ENCODE measurements around the gene ADGRF3. TPM values are rescaled to one million over a fixed set of nuclear protein-coding genes. Genes with fewer than 3 reads are reported as not detected.
"Not testable (repeated sequence)": the region's sequence is repeated elsewhere in the genome, so short reads cannot be mapped to it uniquely, and the experiment has no call there.

Gene ADGRF3
- total RNA-seq, 1 donor from 2014 or later = not detected

DNA sequence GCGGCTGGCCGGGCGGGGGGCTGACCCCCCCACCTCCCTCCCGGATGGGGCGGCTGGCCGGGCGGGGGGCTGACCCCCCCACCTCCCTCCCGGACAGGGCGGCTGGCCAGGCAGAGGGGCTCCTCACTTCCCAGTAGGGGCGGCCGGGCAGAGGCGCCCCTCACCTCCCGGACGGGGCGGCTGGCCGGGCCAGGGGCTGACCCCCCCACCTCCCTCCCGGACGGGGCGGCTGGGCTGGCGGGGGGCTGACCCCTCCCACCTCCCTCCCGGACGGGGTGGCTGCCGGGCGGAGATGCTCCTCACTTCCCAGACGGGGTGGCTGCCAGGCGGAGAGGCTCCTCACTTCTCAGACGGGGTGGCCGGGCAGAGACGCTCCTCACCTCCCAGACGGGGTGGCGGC, 24.3 kb upstream of the ADGRF3 start:
- H3K36me3 ChIP-seq (ENCODE audit: control insufficient read depth in 3 of 3, insufficient read depth in 3 of 3, low read length in 3 of 3) = peaks cover 9 to 23% (median 16%) of the 10 kb centered on the region in 3 donors
- H3K4me1 ChIP-seq (ENCODE audit: control insufficient read depth in 3 of 3, insufficient read depth in 3 of 3, low read length in 3 of 3); H3K4me3 ChIP-seq (ENCODE audit: low read length in 3 of 3); H3K27me3 ChIP-seq (ENCODE audit: control insufficient read depth in 3 of 3, insufficient read depth in 3 of 3, low read length in 3 of 3); H3K27ac ChIP-seq (ENCODE audit: low read depth, low read length); H3K9ac ChIP-seq (ENCODE audit: low read depth in 1 of 3, low read length in 3 of 3); H3K9me3 ChIP-seq (ENCODE audit: control insufficient read depth in 3 of 3, low read length in 3 of 3): not testable (repeated sequence)

DNA sequence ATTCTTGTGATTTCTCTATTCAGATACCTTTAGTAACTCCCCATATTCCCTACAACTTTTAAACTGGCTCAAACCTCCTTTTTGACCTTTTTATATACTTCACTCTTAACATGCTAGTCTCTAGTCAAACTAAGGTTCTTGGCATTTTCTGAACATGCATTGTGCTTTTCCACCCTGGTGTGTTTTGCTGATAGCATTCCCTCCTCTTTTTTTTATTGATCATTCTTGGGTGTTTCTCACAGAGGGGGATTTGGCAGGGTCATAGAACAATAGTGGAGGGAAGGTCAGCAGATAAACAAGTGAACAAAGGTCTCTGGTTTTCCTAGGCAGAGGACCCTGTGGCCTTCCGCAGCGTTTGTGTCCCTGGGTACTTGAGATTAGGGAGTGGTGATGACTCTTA, 23.1 kb upstream of the ADGRF3 start:
- H3K4me1 ChIP-seq (ENCODE audit: control insufficient read depth in 3 of 3, insufficient read depth in 3 of 3, low read length in 3 of 3); H3K27ac ChIP-seq (ENCODE audit: low read depth, low read length); H3K9ac ChIP-seq (ENCODE audit: low read depth in 1 of 3, low read length in 3 of 3); H3K27me3 ChIP-seq (ENCODE audit: control insufficient read depth in 3 of 3, insufficient read depth in 3 of 3, low read length in 3 of 3); H3K4me3 ChIP-seq (ENCODE audit: low read length in 3 of 3); H3K9me3 ChIP-seq (ENCODE audit: control insufficient read depth in 3 of 3, low read length in 3 of 3): not testable (repeated sequence)
- H3K36me3 ChIP-seq (ENCODE audit: control insufficient read depth in 3 of 3, insufficient read depth in 3 of 3, low read length in 3 of 3) = peaks cover 7 to 20% (median 13%) of the 10 kb centered on the region in 3 donors

DNA sequence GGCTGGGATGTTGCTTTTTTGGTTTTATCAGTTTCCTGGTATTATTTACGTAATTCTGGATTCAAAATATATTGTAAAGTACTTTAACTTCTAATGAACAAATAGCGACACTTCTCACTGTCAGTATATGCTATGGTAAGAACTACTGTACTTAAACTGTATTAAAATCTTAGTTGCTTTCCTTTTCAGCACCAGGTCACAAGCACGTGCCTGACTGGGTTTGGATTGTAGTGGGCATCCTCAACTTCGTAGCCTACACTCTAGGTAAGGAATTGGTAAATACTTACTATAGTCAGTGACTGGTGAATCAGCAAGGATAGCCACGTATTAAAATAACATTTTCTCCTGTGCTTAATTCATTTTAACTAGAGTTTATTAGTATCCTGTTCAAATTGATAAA, 20.4 kb upstream of the ADGRF3 start:
- no peaks in the 10 kb centered on the region for H3K9me3 ChIP-seq (ENCODE audit: control insufficient read depth in 3 of 3, low read length in 3 of 3)
- no peak overlapping the region for H3K9ac ChIP-seq (ENCODE audit: low read depth in 1 of 3, low read length in 3 of 3)
- no peaks in the 10 kb centered on the region for H3K27me3 ChIP-seq (ENCODE audit: control insufficient read depth in 3 of 3, insufficient read depth in 3 of 3, low read length in 3 of 3)
- H3K27ac ChIP-seq (ENCODE audit: low read depth, low read length) = no peak overlapping the region
- H3K36me3 ChIP-seq (ENCODE audit: control insufficient read depth in 3 of 3, insufficient read depth in 3 of 3, low read length in 3 of 3) = peaks cover 5 to 19% (median 9%) of the 10 kb centered on the region in 3 donors
- no peaks in the 10 kb centered on the region for H3K4me1 ChIP-seq (ENCODE audit: control insufficient read depth in 3 of 3, insufficient read depth in 3 of 3, low read length in 3 of 3)
- H3K4me3 ChIP-seq (ENCODE audit: low read length in 3 of 3) = no peak overlapping the region

DNA sequence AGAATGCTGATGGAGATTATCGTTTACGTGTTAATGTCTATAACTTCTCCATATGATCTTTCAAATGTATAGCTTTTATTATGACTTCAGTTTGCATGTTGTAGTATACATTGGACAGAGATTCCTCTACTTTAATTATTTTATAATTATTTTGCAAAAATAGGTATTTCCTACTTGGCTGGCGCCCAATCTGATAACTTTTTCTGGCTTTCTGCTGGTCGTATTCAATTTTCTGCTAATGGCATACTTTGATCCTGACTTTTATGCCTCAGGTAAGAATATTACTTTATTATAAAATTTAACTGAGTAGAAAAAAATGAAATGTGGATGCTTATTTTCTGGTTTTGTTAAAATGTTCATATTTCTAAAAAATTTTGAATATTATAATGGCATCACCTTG, 18.1 kb upstream of the ADGRF3 start:
- H3K9ac ChIP-seq (ENCODE audit: low read depth in 1 of 3, low read length in 3 of 3) = no peak overlapping the region
- H3K27me3 ChIP-seq (ENCODE audit: control insufficient read depth in 3 of 3, insufficient read depth in 3 of 3, low read length in 3 of 3) = no peaks in the 10 kb centered on the region
- H3K27ac ChIP-seq (ENCODE audit: low read depth, low read length) = no peak overlapping the region
- no peak overlapping the region for H3K4me3 ChIP-seq (ENCODE audit: low read length in 3 of 3)
- H3K9me3 ChIP-seq (ENCODE audit: control insufficient read depth in 3 of 3, low read length in 3 of 3) = no peaks in the 10 kb centered on the region
- peaks cover 5 to 19% (median 9%) of the 10 kb centered on the region in 3 donors for H3K36me3 ChIP-seq (ENCODE audit: control insufficient read depth in 3 of 3, insufficient read depth in 3 of 3, low read length in 3 of 3)
- H3K4me1 ChIP-seq (ENCODE audit: control insufficient read depth in 3 of 3, insufficient read depth in 3 of 3, low read length in 3 of 3) = peaks cover 3 to 6% (median 3%) of the 10 kb centered on the region in 3 donors

DNA sequence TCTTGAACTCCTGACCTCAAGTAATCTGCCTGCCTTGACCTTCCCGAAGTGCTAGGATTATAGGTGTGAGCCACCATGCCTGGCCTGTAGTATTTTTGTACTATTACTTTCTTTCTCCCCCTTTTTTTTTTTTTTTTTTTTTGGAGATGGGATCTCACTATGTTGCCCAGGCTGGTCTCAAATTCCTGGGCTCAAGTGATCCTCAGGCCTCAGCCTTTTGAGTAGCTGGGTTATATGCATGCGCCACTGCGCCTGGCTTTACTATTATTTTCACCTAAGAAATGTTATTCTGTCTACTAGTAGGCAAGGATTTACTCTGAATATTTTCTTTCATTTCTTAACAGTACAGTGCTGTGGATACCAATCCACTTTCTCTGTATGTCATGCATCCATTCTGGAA, 17.4 kb upstream of the ADGRF3 start:
- Histone ChIP-seq H3K9ac (ENCODE audit: low read depth in 1 of 3, low read length in 3 of 3) (no peak overlapping the region), H3K4me3 (ENCODE audit: low read length in 3 of 3) (no peak overlapping the region), H3K27me3 (ENCODE audit: control insufficient read depth in 3 of 3, insufficient read depth in 3 of 3, low read length in 3 of 3) (no peaks in the 10 kb centered on the region), H3K9me3 (ENCODE audit: control insufficient read depth in 3 of 3, low read length in 3 of 3) (no peaks in the 10 kb centered on the region), H3K27ac (ENCODE audit: low read depth, low read length) (no peak overlapping the region), H3K4me1 (ENCODE audit: control insufficient read depth in 3 of 3, insufficient read depth in 3 of 3, low read length in 3 of 3) (peaks cover 3 to 6% (median 3%) of the 10 kb centered on the region in 3 donors), H3K36me3 (ENCODE audit: control insufficient read depth in 3 of 3, insufficient read depth in 3 of 3, low read length in 3 of 3) (peaks cover 5 to 19% (median 9%) of the 10 kb centered on the region in 3 donors)

DNA sequence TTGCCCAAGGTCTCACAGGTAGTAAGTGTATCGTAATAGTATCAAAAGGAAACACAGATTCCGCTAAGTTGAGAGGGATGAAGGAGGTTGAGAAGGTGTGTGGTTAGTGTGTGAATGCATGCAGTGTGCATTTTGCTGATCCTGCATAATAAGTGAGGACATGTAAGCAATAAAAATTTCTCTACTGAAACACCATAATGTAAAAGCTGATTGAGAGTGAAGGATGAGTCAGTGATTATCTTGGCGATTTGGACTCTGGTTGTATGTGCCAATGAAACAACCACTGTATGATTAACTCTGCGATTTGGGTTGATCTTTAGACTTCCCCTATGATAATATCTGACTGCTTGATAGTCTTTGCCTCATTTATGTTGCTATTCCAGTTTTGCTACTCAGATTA, 16.7 kb upstream of the ADGRF3 start:
- Histone ChIP-seq H3K4me1 (ENCODE audit: control insufficient read depth in 3 of 3, insufficient read depth in 3 of 3, low read length in 3 of 3) (peaks cover 3 to 6% (median 3%) of the 10 kb centered on the region in 3 donors), H3K27ac (ENCODE audit: low read depth, low read length) (no peak overlapping the region), H3K36me3 (ENCODE audit: control insufficient read depth in 3 of 3, insufficient read depth in 3 of 3, low read length in 3 of 3) (peaks cover 5 to 19% (median 9%) of the 10 kb centered on the region in 3 donors), H3K9me3 (ENCODE audit: control insufficient read depth in 3 of 3, low read length in 3 of 3) (no peaks in the 10 kb centered on the region), H3K9ac (ENCODE audit: low read depth in 1 of 3, low read length in 3 of 3) (no peak overlapping the region), H3K27me3 (ENCODE audit: control insufficient read depth in 3 of 3, insufficient read depth in 3 of 3, low read length in 3 of 3) (no peaks in the 10 kb centered on the region), H3K4me3 (ENCODE audit: low read length in 3 of 3) (no peak overlapping the region)

DNA sequence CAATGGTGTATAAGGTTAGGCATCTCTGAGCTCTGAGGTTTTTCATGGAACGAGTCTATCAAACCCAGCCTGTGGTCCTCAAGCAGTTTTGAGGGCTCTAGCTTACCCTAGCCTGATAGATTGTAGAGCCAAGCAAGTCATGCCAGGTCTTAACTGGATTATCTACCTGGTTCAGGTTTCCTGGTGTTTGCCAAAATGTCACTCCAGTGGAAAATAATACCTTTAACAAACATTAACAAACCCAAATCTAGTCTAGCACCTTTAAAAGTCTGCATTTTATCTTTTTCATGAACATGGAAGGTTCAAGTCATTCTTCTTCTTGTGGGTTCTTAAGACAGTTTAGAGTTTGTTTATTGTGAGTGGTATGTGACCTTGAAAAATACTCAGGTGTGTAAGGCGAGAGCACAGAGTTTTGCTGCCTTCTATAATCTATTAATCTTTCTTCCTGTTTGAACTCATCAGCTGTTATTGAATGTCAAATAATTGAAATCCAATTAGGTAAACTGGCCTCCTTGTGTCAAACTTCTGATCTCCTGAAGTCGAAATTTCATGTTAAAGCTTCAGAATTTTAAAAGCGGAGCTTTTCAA, 13.4 kb upstream of the ADGRF3 start:
- H3K4me1 ChIP-seq (ENCODE audit: control insufficient read depth in 3 of 3, insufficient read depth in 3 of 3, low read length in 3 of 3) = peaks cover 9 to 12% (median 10%) of the 10 kb centered on the region in 3 donors
- H3K36me3 ChIP-seq (ENCODE audit: control insufficient read depth in 3 of 3, insufficient read depth in 3 of 3, low read length in 3 of 3) = no peaks in the 10 kb centered on the region
- no peaks in the 10 kb centered on the region for H3K9me3 ChIP-seq (ENCODE audit: control insufficient read depth in 3 of 3, low read length in 3 of 3)
- H3K27me3 ChIP-seq (ENCODE audit: control insufficient read depth in 3 of 3, insufficient read depth in 3 of 3, low read length in 3 of 3) = no peaks in the 10 kb centered on the region
- no peak overlapping the region for H3K4me3 ChIP-seq (ENCODE audit: low read length in 3 of 3)
- H3K27ac ChIP-seq (ENCODE audit: low read depth, low read length) = no peak overlapping the region
- no peak overlapping the region for H3K9ac ChIP-seq (ENCODE audit: low read depth in 1 of 3, low read length in 3 of 3)

DNA sequence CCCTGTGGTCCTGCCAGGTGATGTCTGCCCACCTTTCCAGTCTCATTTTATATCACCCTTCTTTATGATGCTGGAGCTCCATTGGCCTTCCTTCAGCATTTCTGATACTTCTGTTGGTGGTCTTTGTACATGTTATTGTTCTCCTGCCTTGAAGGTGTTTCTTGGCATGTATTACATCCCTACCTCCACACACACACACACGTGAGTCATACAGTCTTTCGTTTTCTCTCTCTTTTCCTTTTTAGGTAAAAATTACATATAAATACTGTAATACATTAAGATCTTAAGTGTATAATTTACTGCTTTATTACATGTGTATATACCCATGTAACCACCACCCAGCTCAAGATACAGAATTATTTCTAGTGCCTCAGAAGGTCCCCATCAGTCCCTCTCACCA, 10.2 kb upstream of the ADGRF3 start:
- no peak overlapping the region for H3K4me3 ChIP-seq (ENCODE audit: low read length in 3 of 3)
- H3K9ac ChIP-seq (ENCODE audit: low read depth in 1 of 3, low read length in 3 of 3) = no peak overlapping the region
- H3K4me1 ChIP-seq (ENCODE audit: control insufficient read depth in 3 of 3, insufficient read depth in 3 of 3, low read length in 3 of 3) = peaks cover 9 to 12% (median 10%) of the 10 kb centered on the region in 3 donors
- no peak overlapping the region for H3K27ac ChIP-seq (ENCODE audit: low read depth, low read length)
- no peaks in the 10 kb centered on the region for H3K27me3 ChIP-seq (ENCODE audit: control insufficient read depth in 3 of 3, insufficient read depth in 3 of 3, low read length in 3 of 3)
- no peaks in the 10 kb centered on the region for H3K9me3 ChIP-seq (ENCODE audit: control insufficient read depth in 3 of 3, low read length in 3 of 3)
- H3K36me3 ChIP-seq (ENCODE audit: control insufficient read depth in 3 of 3, insufficient read depth in 3 of 3, low read length in 3 of 3) = no peaks in the 10 kb centered on the region

DNA sequence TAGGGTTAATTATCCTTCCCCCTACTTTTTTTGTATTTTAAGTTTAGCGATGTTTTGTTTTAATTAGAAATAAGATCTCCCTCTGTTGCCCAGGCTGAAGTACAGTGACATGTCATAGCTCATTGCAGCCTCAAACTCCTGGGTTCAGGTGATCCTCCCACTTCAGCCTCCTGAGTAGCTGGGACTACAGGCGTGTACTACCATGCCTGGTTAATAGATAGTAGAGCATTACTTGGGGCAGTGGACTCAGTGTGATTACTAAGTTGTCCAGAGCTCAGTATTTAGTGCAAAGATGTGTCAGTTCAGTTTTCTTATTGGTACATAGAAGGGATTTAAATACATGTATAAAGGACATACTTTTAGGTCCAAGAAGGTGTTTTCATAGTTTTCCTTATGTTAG, 9.5 kb upstream of the ADGRF3 start:
- H3K27me3 ChIP-seq (ENCODE audit: control insufficient read depth in 3 of 3, insufficient read depth in 3 of 3, low read length in 3 of 3) = no peaks in the 10 kb centered on the region
- H3K27ac ChIP-seq (ENCODE audit: low read depth, low read length) = peak overlapping the region; percentile 60
- no peaks in the 10 kb centered on the region for H3K36me3 ChIP-seq (ENCODE audit: control insufficient read depth in 3 of 3, insufficient read depth in 3 of 3, low read length in 3 of 3)
- peak overlapping the region in 2 of 3 donors; percentile 5 to 40 for H3K9ac ChIP-seq (ENCODE audit: low read depth in 1 of 3, low read length in 3 of 3)
- no peaks in the 10 kb centered on the region for H3K9me3 ChIP-seq (ENCODE audit: control insufficient read depth in 3 of 3, low read length in 3 of 3)
- peaks cover 9 to 12% (median 10%) of the 10 kb centered on the region in 3 donors for H3K4me1 ChIP-seq (ENCODE audit: control insufficient read depth in 3 of 3, insufficient read depth in 3 of 3, low read length in 3 of 3)
- peak overlapping the region in 1 of 3 donors; percentile 4 for H3K4me3 ChIP-seq (ENCODE audit: low read length in 3 of 3)

DNA sequence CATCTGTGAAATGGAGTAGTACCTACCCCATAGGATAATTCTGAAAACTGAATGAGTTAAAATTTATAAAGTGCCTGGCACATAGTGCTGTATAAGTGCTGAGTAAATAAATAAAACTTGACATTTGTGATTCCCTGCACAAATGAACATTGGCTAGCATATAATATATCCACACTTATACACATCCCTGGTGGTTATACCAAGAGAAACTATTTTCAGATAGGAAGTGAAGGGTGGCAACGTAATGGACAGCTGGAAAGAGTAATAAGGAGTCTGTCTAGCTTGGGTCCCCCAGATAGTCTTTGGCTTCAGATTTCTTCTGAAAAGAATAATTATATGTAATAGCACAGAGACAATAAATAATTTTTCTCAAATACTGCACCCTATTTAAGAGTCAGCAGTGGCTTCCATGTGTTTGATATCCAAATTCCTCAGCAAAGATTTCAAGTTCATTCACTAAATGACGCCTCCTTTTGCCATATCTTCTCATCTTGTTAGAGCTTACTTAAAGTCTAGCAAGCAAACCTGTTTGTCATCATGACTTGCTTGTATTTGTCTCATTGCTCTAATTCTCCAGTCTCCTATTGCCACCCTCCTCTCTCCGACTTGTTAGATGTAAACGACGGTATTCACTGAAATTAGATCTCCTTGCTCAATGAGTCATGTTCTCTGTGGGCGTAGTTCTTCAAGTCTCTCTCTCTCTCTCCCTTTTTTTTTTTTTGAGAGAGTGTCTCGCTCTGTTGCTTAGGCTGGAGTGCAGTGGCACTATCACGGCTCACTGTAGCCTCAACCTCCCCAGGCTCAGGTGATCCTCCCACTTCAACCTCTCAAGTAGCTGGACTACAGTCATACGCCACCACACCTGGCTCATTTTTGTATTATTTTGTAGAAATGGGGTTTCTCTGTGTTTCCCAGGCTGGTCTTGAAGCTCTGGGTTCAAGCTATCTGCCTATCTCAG, 8.7 kb upstream of the ADGRF3 start:
- peak overlapping the region; percentile 60 for H3K27ac ChIP-seq (ENCODE audit: low read depth, low read length)

More for the DNA sequence above, 8.7 kb upstream of the ADGRF3 start:
- peak overlapping the region in 2 of 3 donors; percentile 4 to 15 for H3K4me3 ChIP-seq (ENCODE audit: low read length in 3 of 3)
- H3K9ac ChIP-seq (ENCODE audit: low read depth in 1 of 3, low read length in 3 of 3) = peak overlapping the region in 2 of 3 donors; percentile 5 to 40
- H3K27me3 ChIP-seq (ENCODE audit: control insufficient read depth in 3 of 3, insufficient read depth in 3 of 3, low read length in 3 of 3) = no peaks in the 10 kb centered on the region
- H3K9me3 ChIP-seq (ENCODE audit: control insufficient read depth in 3 of 3, low read length in 3 of 3) = no peaks in the 10 kb centered on the region
- no peaks in the 10 kb centered on the region for H3K36me3 ChIP-seq (ENCODE audit: control insufficient read depth in 3 of 3, insufficient read depth in 3 of 3, low read length in 3 of 3)
- H3K4me1 ChIP-seq (ENCODE audit: control insufficient read depth in 3 of 3, insufficient read depth in 3 of 3, low read length in 3 of 3) = peaks cover 7 to 10% (median 9%) of the 10 kb centered on the region in 3 donors
